ENCODE measurements around the gene BABAM1.

GRCh38 chr19:17285415-17286135, 18.3 kb downstream of the BABAM1 start:
- TF ChIP-seq CTCF (optimal IDR thresholded peaks at IDR 0.05 in 1 of 3, IDR thresholded peaks at IDR 0.05 in 1 of 3, conservative IDR thresholded peaks at IDR 0.05 in 1 of 3; ENCODE audit: extremely low read depth in 1 of 3, insufficient read depth in 2 of 3, low read length in 3 of 3) = no peak
- TF ChIP-seq EZH2 (IDR thresholded peaks at IDR 0.05; ENCODE audit: low read length) = no peak

Data from keratinocyte (primary cell).